ENCODE results near the gene FBXL12.
"Not testable (repeated sequence)": the region's sequence is repeated elsewhere in the genome, so short reads cannot be mapped to it uniquely, and the experiment has no call there.

FBXL12 gene

GRCh38 chr19:9793071-9793591 lies 25.7 kb downstream of the FBXL12 start:
- DNase-seq: no peak

DNA sequence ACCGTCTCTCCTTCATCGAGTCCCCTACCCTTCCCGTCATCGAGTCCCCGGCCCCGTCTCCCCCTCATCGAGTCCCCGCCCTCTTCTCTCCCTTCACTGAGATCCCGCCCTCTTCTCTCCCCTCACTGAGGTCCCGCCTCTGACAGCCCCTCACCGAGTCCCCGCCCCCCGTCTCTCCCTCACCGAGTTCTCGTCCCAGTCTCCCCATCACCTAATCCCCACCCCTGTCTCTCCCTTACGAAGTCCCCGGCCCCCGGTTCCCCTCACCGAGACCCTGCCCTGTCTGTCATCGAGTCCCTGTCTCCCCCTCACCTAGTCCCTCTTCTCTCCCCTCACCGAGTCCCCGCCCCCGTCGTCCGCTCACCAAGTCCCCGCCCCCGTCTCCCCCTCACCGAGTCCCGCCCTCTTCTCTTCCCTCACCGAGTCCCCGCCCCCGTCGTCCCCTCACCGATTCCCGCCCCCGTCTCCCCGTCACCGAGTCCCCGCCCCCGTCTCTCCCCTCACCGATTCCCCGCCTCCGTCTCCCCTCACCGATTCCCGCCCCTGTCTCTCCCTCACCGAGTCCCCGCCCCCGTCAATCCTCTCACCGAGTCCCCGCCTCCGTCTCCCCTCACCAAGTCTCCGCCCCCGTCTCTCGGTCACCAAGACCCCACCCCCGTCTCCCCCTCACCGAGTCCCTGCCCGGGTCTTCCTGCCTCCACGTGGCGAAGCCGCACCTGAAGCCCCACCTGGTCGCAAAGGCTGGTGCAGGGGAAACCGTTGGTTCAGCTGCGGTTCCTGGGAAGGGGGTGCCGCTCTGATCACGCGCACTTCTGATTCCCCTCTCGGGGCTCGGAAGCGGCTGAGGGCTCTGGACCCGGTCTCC lies 26.4 kb downstream of the FBXL12 start:
- DNase-seq: peak; percentile 87

DNA sequence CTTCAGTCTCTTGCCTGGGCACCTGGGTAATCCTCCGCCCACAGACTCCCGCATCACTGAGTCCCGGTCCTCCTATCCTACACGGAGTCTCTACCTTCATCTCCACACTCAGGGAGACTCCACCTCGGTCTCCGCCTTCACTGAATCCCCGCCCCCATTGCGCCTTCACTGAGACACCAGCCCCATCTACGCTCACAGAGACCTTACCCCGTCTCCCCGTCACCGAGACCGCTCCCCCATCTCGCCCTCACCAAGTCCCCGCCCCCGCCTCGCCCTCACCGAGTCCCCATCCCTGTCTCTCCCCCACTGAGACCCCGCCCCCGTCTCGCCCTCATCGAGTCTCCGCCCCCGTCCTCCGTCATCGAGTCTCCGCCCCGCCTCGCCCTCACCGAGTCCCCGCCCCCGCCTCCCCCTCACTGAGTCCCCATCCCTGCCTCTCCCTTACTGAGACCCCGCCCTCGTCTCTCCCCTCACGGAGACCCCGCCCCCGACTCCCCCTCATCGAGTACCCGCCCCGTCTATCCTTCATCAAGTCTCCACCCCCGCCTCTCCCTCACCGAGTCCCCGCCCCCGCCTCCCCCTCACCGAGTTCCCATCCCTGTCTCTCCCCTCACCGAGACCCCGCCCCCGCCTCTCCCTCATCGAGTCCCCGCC lies 27.2 kb downstream of the FBXL12 start:
- peak; percentile 67 for DNase-seq

- DNase-seq: peak; percentile 36
Observed at GRCh38 chr19:9791073-9791367, 27.9 kb downstream of the FBXL12 start.

- DNase-seq: peak; percentile 21
Observed at GRCh38 chr19:9789579-9789978, 29.3 kb downstream of the FBXL12 start.

- no peak for DNase-seq
Observed at GRCh38 chr19:9789066-9789465, 29.8 kb downstream of the FBXL12 start.

DNA sequence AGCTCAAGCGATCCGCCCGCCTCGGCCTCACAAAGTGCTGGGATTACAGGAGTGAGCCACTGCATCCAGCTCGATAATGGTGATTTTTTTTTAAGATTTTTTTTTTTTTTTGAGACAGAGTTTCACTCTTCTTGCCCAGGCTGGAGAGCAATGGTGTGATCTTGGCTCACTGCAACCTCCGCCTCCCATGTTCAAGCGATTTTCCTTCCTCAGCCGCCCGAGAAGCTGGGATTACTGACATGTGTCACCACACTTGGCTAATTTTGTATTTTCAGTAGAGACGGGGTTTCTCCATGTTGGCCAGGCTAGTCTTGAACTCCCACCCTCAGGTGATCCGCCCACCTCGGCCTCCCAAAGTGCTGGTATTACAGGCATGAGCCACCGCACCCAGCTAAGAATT lies 30.3 kb downstream of the FBXL12 start:
- not testable (repeated sequence) for DNase-seq

DNA sequence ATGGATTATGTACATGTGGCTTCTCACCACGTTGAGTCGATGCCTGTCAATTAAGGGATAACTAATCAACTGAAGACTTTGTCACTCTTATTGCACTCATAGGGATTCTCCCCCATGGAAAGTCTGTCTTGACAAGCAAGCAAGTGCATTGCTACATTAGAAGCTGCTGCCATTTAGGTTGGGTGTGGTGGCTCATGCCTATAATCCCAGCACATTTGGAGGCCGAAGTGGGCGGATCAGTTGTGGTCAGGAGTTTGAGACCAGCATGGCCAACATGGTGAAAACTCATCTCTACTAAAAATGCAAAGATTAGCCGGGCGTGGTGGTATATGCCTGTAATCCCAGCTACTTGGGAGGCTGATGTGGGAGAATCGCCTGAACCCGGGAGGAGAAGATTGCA lies 32.1 kb downstream of the FBXL12 start:
- DNase-seq: no peak

- DNase-seq: no peak
Observed at GRCh38 chr19:9786342-9786741, 32.5 kb downstream of the FBXL12 start.

DNA sequence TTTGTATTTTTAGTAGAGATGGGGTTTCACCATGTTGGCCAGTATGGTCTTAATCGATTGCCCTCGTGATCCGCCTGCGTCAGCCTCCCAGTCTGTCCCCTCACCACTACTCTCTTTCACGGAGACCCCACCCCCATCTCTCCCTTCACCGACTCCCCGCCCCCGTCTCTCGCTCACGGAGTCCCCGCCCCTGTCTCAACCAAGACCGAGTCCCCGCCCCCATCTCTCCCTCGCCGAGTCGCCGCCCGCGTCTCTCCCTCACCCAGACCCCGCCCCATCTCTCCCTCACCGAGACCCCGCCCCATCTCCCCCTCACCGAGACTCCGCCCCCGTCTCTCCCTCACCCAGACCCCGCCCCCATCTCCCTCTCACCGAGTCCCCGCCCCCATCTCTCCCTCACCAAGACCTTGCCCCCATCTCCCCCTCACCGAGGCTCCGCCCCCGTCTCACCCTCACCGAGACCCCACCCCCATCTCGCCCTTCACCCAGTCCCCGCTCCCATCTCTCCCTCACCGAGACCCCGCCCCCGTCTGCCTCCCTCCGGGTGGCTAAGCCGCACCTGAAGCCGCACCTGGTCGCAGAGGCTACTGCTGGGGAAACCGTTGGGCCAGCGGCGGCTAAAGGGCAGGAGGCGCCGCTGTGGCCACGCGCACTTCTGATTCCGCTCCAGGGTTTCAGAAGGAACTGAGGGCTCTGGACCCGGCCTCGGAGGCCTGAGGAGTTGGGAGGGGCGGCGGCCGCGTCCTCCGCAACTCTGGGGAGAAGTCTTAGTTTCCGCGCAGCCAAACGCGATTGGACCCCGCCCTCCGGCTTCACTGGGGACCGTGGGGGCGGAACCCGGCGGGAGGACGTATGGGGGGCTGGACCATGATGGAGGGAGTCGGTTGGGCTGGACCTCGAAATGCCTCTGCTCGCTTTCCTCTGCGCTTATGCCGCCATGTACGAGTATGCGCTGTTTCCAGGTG lies 33.2 kb downstream of the FBXL12 start:
- DNase-seq: peak; percentile 99

- DNase-seq: peak; percentile 21
Observed at GRCh38 chr19:9784163-9784496, 34.7 kb downstream of the FBXL12 start.

DNA sequence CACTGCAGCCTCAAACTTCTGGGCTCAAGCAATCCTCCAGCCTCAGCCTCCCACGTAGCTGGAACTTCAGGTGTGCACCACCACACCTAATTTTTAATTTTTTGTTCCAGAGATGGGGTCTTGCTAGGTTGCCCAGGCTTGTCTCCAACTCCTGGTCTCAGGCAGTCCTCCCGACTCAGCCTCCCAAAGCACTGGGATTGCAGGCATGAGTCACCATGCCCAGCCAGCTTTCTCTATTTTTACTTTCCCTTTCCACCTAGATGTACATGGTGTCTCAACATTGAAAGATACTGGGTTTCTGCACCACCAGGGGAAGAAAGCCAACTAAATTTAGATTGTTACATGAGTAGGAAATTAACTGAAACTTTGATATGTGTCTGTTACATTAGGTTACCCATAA lies 36.5 kb downstream of the FBXL12 start:
- DNase-seq: no peak

DNA sequence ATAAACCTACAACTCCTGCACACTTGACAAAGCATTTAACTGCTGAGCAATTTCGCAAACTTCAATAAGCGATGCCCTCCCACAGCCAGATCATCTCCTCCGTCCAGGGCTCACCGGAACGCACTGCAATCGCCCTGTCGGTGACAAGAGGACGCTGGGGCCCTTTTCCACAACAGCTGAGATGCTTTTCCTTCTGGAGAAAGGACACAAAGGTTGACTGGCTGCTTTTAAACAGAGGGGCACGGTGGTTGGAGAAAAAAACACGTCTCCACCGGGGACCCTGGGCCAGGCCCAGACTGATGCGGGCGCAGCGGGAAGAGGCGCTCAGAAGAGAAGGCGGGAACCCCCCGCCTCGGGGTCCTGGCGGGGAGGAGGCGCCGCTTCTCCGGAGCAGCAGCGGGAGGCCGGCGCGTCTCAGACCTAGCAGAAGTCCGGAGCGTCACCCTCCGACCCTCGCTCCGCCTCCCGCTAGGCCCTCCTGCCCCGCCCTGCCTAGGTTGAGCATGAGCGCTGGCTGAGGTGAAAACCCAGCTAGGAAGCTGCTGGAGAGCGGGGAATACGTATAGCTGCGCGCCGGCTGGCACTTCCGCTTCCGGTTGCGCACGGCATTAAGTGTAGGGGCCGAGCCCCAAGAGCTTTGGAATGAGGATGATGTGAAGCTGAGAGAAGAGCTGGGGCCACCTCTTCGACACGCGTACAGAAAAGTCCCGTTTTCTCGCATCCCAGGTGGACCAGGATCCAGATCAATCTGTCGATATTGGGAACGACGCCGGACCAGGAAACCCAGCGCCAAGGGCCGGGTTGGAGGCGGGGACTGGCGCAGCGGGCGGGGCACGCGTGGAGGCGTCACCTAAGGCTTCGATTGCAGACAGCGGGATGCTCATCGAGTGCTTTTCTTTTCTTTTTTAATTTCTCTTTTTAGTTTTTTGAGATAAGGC lies 50.4 kb downstream of the FBXL12 start, which contains the start of gene ZNF846:
Gene ZNF846 (minus strand): TSS at position 564 of the 938 bp plus-strand sequence. CDS start 3,788 bp downstream, outside the sequence.
- peak; percentile 98 for DNase-seq

Data from right kidney (tissue), 1 donor.